ENCODE results near the gene FARSB. TPM values are rescaled to one million over a fixed set of nuclear protein-coding genes. Genes with fewer than 3 reads are reported as not detected.
A peak's percentile ranks its signal among the peaks of the same experiment; 100 is the strongest.

The FARSB gene
- total and polyA plus RNA-seq, 2 donors (not counting 3 experiments of a cell fraction or from before 2014, with no cell fraction given): 12.7 to 29.4 TPM

DNA sequence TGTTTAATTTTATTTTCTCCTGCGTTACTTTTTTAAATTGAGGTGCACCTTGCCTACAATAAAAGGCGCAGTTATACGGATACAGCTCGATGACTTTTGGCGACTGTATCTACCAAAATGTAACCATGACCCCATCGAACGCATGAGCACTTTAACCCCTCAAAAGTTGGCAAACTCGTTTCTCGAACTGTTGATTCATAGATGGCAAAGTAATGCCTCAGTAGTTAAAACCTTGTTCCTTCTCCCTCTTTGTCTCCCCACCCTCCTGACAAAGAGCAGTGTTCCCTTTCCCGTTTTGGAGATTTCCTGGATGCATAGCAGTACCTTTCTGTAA, 16.1 kb upstream of the FARSB start:
- no peak overlapping the region for H3K9ac ChIP-seq (replicated peaks; ENCODE audit: extremely low read depth, insufficient read depth, low read length)
- no peak for FAIRE-seq
- no peak for TF ChIP-seq MYC (IDR thresholded peaks at IDR 0.05; ENCODE audit: low read depth, low read length)
- no peak for TF ChIP-seq JUN (IDR thresholded peaks at IDR 0.05; ENCODE audit: borderline replicate concordance, insufficient read depth, insufficient read length, low read depth)
- TF ChIP-seq GATA2 (IDR thresholded peaks at IDR 0.05; ENCODE audit: insufficient read depth, insufficient read length, low read depth, low read length): no peak
- no peak for TF ChIP-seq POLR2A (IDR thresholded peaks at IDR 0.05; ENCODE audit: low read depth, low read length)
- no peak for TF ChIP-seq FOS (IDR thresholded peaks at IDR 0.05; ENCODE audit: borderline replicate concordance, insufficient read depth, low read length)
- no peak for TF ChIP-seq CTCF (IDR thresholded peaks at IDR 0.05; ENCODE audit: extremely low read depth in 1 of 2, insufficient read depth in 1 of 2, low read depth in 1 of 2, low read length in 2 of 2)
- no peak for TF ChIP-seq EZH2 (IDR thresholded peaks at IDR 0.05; ENCODE audit: borderline replicate concordance, low read depth, low read length, severe bottlenecking)
- TF ChIP-seq, protein P1, sequence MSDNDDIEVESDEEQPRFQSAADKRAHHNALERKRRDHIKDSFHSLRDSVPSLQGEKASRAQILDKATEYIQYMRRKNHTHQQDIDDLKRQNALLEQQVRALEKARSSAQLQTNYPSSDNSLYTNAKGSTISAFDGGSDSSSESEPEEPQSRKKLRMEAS (IDR thresholded peaks at IDR 0.05; ENCODE audit: insufficient read depth, insufficient read length): no peak
- no peak for TF ChIP-seq POLR2AphosphoS5 (IDR thresholded peaks at IDR 0.05; ENCODE audit: insufficient read depth, low read depth, low read length)
- no peaks in the 10 kb centered on the region for H4K20me1 ChIP-seq (replicated peaks; ENCODE audit: control insufficient read depth, extremely low read depth, insufficient read depth, low read length)
- no peak overlapping the region for H3K27ac ChIP-seq (ENCODE audit: insufficient read depth, low read depth, low read length)
- H3K4me2 ChIP-seq (ENCODE audit: insufficient read depth, low read length): peak overlapping the region; percentile 66
- no peaks in the 10 kb centered on the region for H3K9me3 ChIP-seq (replicated peaks; ENCODE audit: control insufficient read depth, insufficient read depth, low read length)
- peaks cover 4% of the 10 kb centered on the region for H3K4me1 ChIP-seq (ENCODE audit: control insufficient read depth, extremely low read depth, insufficient read depth, low read length)
- peaks cover 26 to 28% of the 10 kb centered on the region in 2 experiments for H3K27me3 ChIP-seq (ENCODE audit: control insufficient read depth in 2 of 2, insufficient read depth in 2 of 2, low read length in 2 of 2)
- peak overlapping the region; percentile 71 for H2AFZ ChIP-seq (ENCODE audit: low read depth, low read length)
- dilution Hi-C loops (cut with MboI; ENCODE audit: extremely low pct_ligation_motif_present, low sequenced_read_pairs) (no loop called here), intact Hi-C loops (cut with micrococcal nuclease) (no loop called here)
- no peaks in the 10 kb centered on the region for H3K79me2 ChIP-seq (ENCODE audit: control insufficient read depth, insufficient read depth, low read length)
- BruUV-seq (replicated peaks): no TSS peak
- no peaks in the 10 kb centered on the region for H3K9me1 ChIP-seq (replicated peaks; ENCODE audit: control insufficient read depth, extremely low read depth, insufficient read depth, low read length)
- ChIA-PET CTCF (interaction anchor here (1.3 to 1.4 kb wide), 2 partner anchors 19 to 231 kb away, joined by 3 to 6 read pairs; no protein-coding TSS in a partner anchor), POLR2A (no interaction called here)
- no peaks in the 10 kb centered on the region for H3K36me3 ChIP-seq (ENCODE audit: control insufficient read depth in 2 of 2, extremely low read depth in 1 of 2, insufficient read depth in 2 of 2, low read length in 2 of 2)
- peak overlapping the region in 1 of 3 experiments; percentile 27 for H3K4me3 ChIP-seq (replicated peaks in 1 of 3; ENCODE audit: insufficient read depth in 1 of 3, low read depth in 1 of 3, low read length in 3 of 3)
- no peak for DNase-seq (ENCODE audit: low read depth, low spot score)

Data from endothelial cell of umbilical vein (primary cell).